Measurements from ENCODE around the gene ZBTB32. TPM values are rescaled to one million over a fixed set of nuclear protein-coding genes. Genes with fewer than 3 reads are reported as not detected.

ZBTB32 gene
- total RNA-seq, 1 experiment from 2014 or later: not detected

- no peak for DNase-seq (ENCODE audit: low read depth in 1 of 2, low spot score in 2 of 2)
- Histone ChIP-seq H3K27me3 (replicated peaks) (no peaks in the 10 kb centered on the region), H3K4me1 (replicated peaks) (peaks cover 11% of the 10 kb centered on the region), H3K4me3 (peak overlapping the region; percentile 47), H3K9me3 (replicated peaks) (no peaks in the 10 kb centered on the region), H3K36me3 (peaks cover 42% of the 10 kb centered on the region), H3K27ac (no peak overlapping the region)
Observed at GRCh38 chr19:35740108-35740422, 35.7 kb downstream of the ZBTB32 start.

DNA sequence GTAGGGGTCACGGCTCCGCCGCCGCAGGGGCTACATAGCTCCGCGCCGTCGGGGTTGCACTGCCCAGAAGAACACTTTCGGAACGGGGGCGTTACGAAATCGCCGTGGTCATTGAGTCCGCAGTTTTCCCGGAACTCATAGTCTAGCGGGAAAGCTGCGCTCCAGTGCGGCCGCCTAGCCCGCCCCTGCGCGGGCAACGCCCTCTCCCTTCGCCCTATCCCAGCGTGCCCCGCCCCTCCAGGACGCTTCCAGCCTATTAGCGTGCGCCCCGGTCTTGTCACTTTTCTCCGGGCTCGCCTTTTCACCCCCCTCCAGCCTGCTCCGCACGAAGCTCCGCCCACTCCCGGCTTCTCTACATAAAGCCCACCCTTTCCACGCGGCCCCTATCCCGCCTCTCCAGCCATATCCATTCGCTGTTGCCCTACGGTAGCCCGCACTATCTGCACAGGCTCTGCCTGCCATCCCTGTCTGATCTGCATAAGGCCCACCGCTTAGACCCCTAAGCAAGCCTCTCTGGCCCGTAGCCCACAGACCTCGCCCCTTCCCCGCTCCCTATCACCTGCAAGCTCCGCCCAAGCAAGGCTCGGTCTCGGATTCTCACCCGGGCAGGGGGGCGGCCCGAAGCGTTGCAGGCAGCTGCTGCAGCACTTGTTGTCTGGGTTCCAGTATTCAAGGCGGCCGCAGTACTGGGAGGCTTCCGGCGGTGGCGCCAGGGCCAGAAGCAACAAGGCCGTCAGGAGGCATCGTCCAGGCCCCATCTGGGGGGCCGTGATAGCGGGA is 36.3 kb downstream of the ZBTB32 start:
- Histone ChIP-seq H3K36me3 (peaks cover 36% of the 10 kb centered on the region), H3K27me3 (replicated peaks) (no peaks in the 10 kb centered on the region), H3K9me3 (replicated peaks) (no peaks in the 10 kb centered on the region), H3K27ac (no peak overlapping the region), H3K4me3 (peak overlapping the region; percentile 47), H3K4me1 (replicated peaks) (peaks cover 11% of the 10 kb centered on the region)
- peak; percentile 93 to 98 for DNase-seq (ENCODE audit: low read depth in 1 of 2, low spot score in 2 of 2)

DNA sequence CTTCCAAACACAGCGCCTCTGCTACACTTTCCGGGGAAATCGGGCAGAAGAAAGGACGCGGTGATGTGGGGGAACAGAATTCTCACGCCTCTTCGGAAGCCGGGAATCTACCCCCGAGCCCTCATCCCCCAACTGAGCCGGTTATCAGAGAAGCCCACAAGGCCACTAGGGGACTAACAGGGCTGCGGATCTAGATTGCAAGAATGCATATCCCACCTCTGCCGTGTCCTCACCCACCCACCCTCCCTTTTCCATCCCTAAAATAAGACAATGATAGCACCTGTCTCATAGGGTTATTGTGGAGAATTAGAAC is 36.8 kb downstream of the ZBTB32 start:
- Histone ChIP-seq H3K4me3 (peak overlapping the region; percentile 47), H3K27me3 (replicated peaks) (no peaks in the 10 kb centered on the region), H3K36me3 (peaks cover 31% of the 10 kb centered on the region), H3K4me1 (replicated peaks) (peaks cover 13% of the 10 kb centered on the region), H3K9me3 (replicated peaks) (no peaks in the 10 kb centered on the region), H3K27ac (no peak overlapping the region)
- DNase-seq (ENCODE audit: low read depth in 1 of 2, low spot score in 2 of 2): no peak

DNA sequence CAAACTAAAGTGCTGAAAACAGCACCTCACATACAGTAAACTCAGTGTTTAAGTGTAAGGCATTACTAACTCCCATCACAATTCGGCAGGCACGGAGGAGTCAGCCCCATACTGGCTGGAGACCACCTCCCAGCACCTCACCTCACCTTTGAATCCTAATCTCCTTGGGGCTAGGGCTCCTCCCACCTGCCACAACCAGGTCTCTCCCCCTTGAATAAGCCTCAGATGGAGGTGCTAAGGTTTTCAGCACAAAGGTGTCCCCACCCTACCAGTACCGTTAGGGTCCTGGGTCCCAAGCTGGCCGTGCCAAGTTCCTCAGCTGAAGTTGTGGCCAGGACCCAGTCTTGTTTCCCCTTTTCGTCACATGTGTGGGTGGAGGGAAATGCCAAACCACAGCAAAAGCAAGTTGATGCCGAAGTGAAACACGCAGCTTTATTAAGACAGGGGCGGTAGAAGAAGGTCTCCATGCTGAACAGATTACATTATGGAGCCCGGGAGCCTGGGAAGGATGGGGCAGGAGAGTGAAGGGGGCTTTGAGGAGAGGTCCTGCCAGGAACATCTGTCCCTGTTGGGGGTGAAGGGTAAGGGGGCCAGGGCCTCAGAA is 37.9 kb downstream of the ZBTB32 start, which contains the start of gene IGFLR1:
TSS of gene IGFLR1 (minus strand) at position 332 of the 604 bp plus-strand sequence. CDS start 1,272 bp downstream, outside the sequence.
- Histone ChIP-seq H3K4me1 (replicated peaks) (peaks cover 16% of the 10 kb centered on the region), H3K4me3 (no peak within 1 kb of the TSS), H3K27ac (no peak within 1 kb of the TSS), H3K36me3 (peaks cover 20% of the 10 kb centered on the region), H3K27me3 (replicated peaks) (no peaks in the 10 kb centered on the region), H3K9me3 (replicated peaks) (no peaks in the 10 kb centered on the region)
- no peak for DNase-seq (ENCODE audit: low read depth in 1 of 2, low spot score in 2 of 2)

DNA sequence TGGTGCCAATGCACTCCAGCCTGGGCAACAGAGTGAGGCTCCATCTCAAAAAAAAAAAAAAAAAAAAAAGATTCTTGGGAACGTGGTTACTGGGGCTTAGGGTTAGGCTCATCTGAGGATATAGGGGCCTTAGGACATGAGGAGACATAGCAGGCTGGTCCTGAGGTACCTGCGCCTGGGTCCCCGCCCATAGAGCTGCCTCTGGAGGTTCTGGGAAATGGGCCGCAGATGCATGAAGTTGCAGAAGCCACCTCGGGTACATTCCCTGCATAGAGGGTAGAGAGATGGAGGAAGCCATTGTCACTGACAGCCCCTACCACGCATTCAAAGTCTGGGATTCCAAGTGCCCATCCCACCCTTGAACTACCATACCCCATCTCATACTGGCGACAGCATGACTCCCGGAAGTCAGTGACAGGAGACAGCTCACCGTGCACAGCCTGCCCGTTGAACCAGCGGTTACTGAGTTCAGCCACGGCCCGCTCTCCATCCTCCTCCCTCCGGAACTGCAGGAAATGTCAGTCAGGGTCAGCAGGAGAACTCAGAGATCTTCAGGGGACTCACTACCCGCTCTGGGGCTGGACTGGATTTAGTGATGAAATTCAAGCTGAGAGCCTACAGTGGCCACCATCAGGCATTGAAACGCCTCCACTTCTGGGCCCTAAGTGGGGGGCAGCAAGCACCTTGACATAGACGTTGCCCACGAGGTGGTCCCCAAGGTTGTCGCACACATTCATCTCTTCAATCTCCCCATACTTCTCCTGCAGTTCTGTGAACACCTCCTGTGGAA is 39.5 kb downstream of the ZBTB32 start:
- Histone ChIP-seq H3K36me3 (peaks cover 4% of the 10 kb centered on the region), H3K27ac (no peak overlapping the region), H3K4me1 (replicated peaks) (peaks cover 19% of the 10 kb centered on the region), H3K9me3 (replicated peaks) (no peaks in the 10 kb centered on the region), H3K27me3 (replicated peaks) (no peaks in the 10 kb centered on the region), H3K4me3 (no peak overlapping the region)
- no peak for DNase-seq (ENCODE audit: low read depth in 1 of 2, low spot score in 2 of 2)

DNA sequence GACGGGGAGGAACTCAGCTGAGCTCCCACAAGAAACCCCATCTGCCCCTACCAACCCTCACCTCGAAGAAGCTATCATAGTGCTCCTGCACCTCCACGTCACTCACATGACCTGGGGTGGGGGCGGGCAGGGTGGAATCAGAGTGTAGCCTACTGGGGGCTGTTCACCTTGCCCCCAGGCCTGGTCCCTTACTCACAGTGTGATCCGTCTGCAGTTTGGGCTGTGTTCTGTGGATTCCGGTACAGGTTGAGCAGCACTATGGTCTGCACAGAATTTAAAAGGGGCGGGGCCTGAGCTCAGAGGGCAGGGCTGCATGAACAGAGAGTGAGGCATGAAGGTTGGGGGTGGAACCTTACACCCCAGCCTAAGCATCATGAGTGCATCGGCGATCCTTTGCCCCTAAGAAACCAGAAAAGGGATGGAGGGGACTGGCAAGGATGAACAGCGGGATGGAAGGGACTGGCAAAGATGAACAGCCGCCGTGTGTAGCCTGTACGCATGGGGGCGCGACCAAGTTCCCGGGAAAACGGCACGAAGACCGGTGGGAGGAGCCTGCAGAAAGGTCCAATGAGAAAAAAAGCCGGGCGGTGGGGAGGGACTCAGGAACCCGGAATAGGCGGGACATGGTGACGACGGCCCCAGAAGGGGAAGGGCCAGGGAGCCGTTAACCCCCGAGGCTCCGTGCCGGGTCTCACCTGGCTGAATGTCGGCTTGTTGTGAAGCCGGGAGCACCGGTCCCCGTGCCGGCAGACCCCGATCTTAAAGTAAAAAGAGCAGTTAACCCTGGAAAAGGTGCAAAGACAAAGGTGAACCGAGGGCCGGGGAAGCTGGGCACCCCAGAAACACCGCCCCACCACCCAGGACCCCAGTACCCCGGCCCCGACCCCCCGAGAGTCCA is 40.3 kb downstream of the ZBTB32 start:
- Histone ChIP-seq H3K36me3 (no peaks in the 10 kb centered on the region), H3K27ac (peak overlapping the region; percentile 95), H3K27me3 (replicated peaks) (no peaks in the 10 kb centered on the region), H3K4me1 (replicated peaks) (peaks cover 22% of the 10 kb centered on the region), H3K9me3 (replicated peaks) (no peaks in the 10 kb centered on the region), H3K4me3 (peak overlapping the region; percentile 54)
- peak; percentile 93 to 97 for DNase-seq (ENCODE audit: low read depth in 1 of 2, low spot score in 2 of 2)

DNA sequence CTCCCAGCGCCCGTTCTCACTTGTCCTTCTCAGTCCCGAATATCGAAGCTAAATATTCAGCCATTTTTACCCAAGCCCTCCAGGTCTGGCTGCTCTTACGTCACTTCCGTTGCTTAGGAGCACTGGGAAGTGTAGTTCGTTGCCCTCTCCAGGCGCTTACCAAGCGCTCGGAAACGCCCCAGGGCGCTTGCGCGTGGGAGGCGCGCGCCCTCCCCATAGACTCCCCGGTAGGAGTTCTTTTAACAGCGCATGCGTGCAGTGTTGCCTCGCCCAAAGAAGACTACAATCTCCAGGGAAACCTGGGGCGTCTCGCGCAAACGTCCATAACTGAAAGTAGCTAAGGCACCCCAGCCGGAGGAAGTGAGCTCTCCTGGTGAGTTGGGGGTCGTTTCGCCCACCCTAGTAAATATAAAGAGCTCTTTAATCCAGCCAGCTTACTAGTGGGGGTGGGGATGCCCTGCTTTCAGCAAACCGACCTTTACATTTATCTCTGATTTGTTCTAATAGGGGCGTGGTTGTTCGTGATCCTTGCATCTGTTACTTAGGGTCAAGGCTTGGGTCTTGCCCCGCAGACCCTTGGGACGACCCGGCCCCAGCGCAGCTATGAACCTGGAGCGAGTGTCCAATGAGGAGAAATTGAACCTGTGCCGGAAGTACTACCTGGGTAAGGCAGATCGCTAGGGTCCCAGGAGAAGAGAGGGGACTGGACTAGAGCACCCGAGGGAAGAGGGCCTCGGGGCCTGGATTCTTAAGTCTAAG is 41.1 kb downstream of the ZBTB32 start, which contains the start of the genes PSENEN and U2AF1L4:
TSS of gene PSENEN (plus strand) at position 324 of the 759 bp plus-strand sequence. CDS start at position 604, 280 bp downstream.
TSS of gene U2AF1L4 (minus strand) at position 91 of the 759 bp plus-strand sequence. CDS start at position 64, 27 bp downstream.
- peak; percentile 96 to 98 for DNase-seq (ENCODE audit: low read depth in 1 of 2, low spot score in 2 of 2)

DNA sequence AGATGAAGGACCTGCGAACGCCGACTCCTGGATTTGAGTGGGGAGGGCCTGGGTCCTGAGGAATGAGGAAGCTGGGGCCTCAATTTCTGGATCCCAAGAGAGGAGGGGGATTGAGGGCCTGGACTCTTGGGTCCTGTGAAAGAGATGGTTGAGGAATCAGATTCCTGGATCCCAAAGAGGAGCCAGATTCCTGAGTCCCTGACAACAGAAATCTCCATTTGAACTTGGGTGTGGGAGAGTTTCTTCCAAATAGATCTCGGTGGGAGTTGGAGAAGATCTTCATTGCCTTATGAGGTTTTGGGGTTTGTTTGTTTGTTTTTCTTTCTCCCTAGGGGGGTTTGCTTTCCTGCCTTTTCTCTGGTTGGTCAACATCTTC is 41.7 kb downstream of the ZBTB32 start:
- H3K4me1 ChIP-seq (replicated peaks): peaks cover 12% of the 10 kb centered on the region
- peak overlapping the region; percentile 54 for H3K4me3 ChIP-seq
- no peaks in the 10 kb centered on the region for H3K9me3 ChIP-seq (replicated peaks)
- H3K27me3 ChIP-seq (replicated peaks): no peaks in the 10 kb centered on the region
- no peak for DNase-seq (ENCODE audit: low read depth in 1 of 2, low spot score in 2 of 2)
- H3K27ac ChIP-seq: no peak overlapping the region; the same call in 1 of the 2 replicates
- no peaks in the 10 kb centered on the region for H3K36me3 ChIP-seq

More for the DNA sequence above, 41.1 kb downstream of the ZBTB32 start, which contains the start of the genes PSENEN and U2AF1L4:
- peak within 1 kb of the TSS; percentile 95 for H3K27ac ChIP-seq
- H3K36me3 ChIP-seq: no peaks in the 10 kb centered on the region
- H3K4me3 ChIP-seq: peak within 1 kb of the TSS; percentile 54
- H3K4me1 ChIP-seq (replicated peaks): peaks cover 17% of the 10 kb centered on the region
- H3K9me3 ChIP-seq (replicated peaks): no peaks in the 10 kb centered on the region
- no peaks in the 10 kb centered on the region for H3K27me3 ChIP-seq (replicated peaks)

DNA sequence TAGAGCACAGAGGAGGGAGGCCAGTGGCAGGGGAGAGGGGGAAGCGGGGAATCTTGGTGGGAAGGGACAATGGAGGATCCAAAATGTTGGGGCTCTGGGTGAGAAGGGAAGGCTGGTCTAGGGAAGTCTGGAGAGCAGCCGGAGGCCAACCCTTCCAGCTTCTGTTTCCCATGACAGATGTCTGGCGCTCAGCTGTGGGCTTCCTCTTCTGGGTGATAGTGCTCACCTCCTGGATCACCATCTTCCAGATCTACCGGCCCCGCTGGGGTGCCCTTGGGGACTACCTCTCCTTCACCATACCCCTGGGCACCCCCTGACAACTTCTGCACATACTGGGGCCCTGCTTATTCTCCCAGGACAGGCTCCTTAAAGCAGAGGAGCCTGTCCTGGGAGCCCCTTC is 42.2 kb downstream of the ZBTB32 start:
- H3K27ac ChIP-seq: no peak overlapping the region
- peaks cover 11% of the 10 kb centered on the region for H3K4me1 ChIP-seq (replicated peaks)
- H3K9me3 ChIP-seq (replicated peaks): no peaks in the 10 kb centered on the region
- H3K36me3 ChIP-seq: no peaks in the 10 kb centered on the region
- no peak for DNase-seq (ENCODE audit: low read depth in 1 of 2, low spot score in 2 of 2)
- H3K4me3 ChIP-seq: peak overlapping the region; percentile 54
- H3K27me3 ChIP-seq (replicated peaks): no peaks in the 10 kb centered on the region

DNA sequence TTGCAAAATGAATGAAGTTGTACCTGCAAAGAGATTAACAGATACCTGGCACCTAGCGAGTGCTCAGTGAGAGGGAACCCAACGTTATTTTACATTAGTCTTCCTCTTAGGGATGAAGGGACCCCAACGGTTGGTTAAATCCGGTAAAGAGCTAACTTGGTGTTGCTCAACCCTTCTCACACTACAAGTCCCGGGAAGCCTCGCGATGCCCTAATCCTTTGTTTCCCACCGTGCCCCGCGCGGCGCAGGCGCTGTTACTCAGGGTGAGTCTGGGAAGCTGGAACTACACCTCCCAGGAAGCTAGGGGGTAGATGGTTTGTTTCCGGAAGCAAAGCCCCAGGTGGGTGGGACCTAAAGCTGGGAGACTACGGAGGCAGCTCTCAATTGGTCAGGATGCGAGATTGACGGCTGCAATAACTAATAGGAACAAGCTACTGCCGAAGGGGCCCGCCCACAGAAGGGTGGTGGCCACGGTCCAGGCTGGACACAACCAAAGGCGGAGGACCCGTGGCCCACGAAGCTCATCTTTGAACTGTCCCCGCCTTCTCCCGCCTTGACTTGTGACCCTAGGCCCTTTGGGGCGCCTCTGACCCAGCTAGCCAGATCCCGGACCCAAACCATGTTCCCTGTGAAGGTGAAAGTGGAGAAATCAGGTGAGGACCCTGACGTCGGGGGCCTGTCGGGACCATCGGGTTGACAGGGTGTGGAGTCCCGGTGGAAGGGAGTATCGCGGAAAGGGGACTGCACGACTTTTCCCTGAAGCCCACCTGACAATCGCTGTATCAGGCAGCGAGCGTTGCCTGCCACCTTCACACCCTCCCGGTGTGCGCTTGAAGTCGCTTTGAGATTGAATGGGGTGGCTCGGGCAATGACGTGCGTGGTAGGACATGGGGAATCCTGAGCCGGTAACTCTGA is 44.0 kb downstream of the ZBTB32 start, which contains the start of gene LIN37:
TSS of gene LIN37 (plus strand) at position 471 of the 915 bp plus-strand sequence. CDS start at position 620, 149 bp downstream.
- peaks cover 14% of the 10 kb centered on the region for H3K36me3 ChIP-seq
- H3K27me3 ChIP-seq (replicated peaks): no peaks in the 10 kb centered on the region
- H3K9me3 ChIP-seq (replicated peaks): no peaks in the 10 kb centered on the region
- 0 out of 2 replicates have a peak within 1 kb of the TSS, but pooled peaks have one; percentile 14 for H3K27ac ChIP-seq
- DNase-seq (ENCODE audit: low read depth in 1 of 2, low spot score in 2 of 2): peak; percentile 99
- peak within 1 kb of the TSS; percentile 58 for H3K4me3 ChIP-seq
- H3K4me1 ChIP-seq (replicated peaks): peaks cover 11% of the 10 kb centered on the region

- DNase-seq (ENCODE audit: low read depth in 1 of 2, low spot score in 2 of 2): no peak
- no peaks in the 10 kb centered on the region for H3K9me3 ChIP-seq (replicated peaks)
Observed at GRCh38 chr19:35750167-35750566, 45.8 kb downstream of the ZBTB32 start.

More at GRCh38 chr19:35750167-35750566, 45.8 kb downstream of the ZBTB32 start:
- Histone ChIP-seq H3K27ac (no peak overlapping the region), H3K4me1 (replicated peaks) (peaks cover 11% of the 10 kb centered on the region), H3K36me3 (peaks cover 24% of the 10 kb centered on the region), H3K4me3 (no peak overlapping the region), H3K27me3 (replicated peaks) (no peaks in the 10 kb centered on the region)
